Measurements from ENCODE around the gene CAMK2N2. TPM values are rescaled to one million over a fixed set of nuclear protein-coding genes. Genes with fewer than 3 reads are reported as not detected.
A peak's percentile ranks its signal among the peaks of the same experiment; 100 is the strongest.
"Not testable (repeated sequence)": the region's sequence is repeated elsewhere in the genome, so short reads cannot be mapped to it uniquely, and the experiment has no call there.

The CAMK2N2 gene
- total RNA-seq, 1 donor from 2014 or later: 4.5 TPM

DNA sequence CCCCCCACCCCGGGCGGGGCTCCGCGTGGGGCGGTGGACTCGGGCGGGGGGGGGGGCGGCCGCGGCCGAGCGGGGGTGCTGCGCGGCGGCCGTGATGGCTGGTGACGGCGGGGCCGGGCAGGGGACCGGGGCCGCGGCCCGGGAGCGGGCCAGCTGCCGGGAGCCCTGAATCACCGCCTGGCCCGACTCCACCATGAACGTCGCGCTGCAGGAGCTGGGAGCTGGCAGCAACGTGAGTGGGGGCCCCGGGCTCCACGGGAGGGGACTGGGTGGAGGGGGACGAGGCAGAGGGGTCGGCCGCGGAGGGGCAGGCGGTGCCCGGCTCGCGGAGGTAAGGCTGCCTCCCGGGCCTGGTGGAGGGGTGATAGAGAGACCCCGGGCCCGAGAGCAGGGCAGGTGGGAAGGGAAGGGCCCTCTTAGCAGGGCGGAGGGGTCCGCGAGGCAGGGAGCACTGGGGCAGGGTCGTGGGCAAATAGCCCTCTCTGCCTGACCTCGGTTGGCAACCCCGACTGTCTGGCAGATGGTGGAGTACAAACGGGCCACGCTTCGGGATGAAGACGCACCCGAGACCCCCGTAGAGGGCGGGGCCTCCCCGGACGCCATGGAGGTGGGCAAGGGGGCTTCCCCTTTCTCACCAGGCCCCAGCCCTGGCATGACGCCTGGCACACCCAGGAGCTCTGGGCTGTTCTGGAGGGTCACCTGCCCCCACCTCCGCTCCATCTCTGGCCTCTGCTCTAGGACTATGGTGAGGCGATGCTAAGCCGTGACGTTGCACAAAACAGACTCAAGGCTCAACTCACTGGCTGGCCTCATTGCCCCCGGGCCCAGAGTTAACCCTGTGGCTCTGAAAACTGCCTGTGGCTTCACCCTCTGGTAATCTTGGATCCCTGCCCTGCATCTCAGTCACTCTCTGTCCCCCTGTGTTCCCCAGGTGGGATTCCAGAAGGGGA, 14.9 kb upstream of the CAMK2N2 start, which contains the start of gene ECE2:
Gene ECE2, plus strand, starts transcription at position 62 of the 950 bp plus-strand sequence. Its CDS starts 132 bp downstream, at position 194.
- peak in 1 of 2 donors; percentile 64 for DNase-seq (ENCODE audit: low spot score in 2 of 2)
- no peak for FAIRE-seq

- no peak for FAIRE-seq
- no peak for DNase-seq (ENCODE audit: low spot score in 2 of 2)
Measured at GRCh38 chr3:184275381-184275701, 14.0 kb upstream of the CAMK2N2 start.

- no peak for DNase-seq (ENCODE audit: low spot score in 2 of 2)
- FAIRE-seq: no peak
Measured at GRCh38 chr3:184272269-184272668, 10.9 kb upstream of the CAMK2N2 start.

GRCh38 chr3:184267249-184267648, 5.9 kb upstream of the CAMK2N2 start:
- not testable (repeated sequence) for FAIRE-seq; DNase-seq (ENCODE audit: low spot score in 2 of 2)

DNA sequence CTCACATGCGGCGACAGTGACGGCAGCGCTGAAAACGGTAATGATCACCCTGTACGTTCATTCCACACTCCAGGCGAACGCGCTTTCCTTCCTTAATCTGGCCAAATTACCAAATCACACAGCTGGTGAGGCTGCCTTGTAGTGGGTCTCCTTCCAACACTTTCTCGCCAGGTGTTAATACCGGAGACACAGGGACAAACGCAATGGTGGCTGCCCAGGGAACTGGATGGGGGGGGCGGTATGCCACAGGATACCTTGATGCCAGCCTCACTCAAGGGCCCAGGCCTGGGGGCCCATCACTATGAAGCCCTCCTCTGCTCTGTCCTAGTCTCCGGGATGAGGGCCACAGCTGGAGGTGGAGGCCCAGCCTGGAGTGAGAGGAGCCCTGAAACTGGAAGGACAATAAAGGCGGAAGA, 1.4 kb upstream of the CAMK2N2 start:
- no peak for DNase-seq (ENCODE audit: low spot score in 2 of 2)
- FAIRE-seq: no peak

- FAIRE-seq (no peak), DNase-seq (ENCODE audit: low spot score in 2 of 2) (peak in 1 of 2 donors; percentile 55)
Measured at GRCh38 chr3:184261854-184262763, 756 bp upstream of the CAMK2N2 start.

GRCh38 chr3:184260724-184261269, 556 bp downstream of the CAMK2N2 start:
- FAIRE-seq: no peak

GRCh38 chr3:184259878-184260723, 1.3 kb downstream of the CAMK2N2 start:
- peak; percentile 85 to 90 for DNase-seq (ENCODE audit: low spot score in 2 of 2)

More at GRCh38 chr3:184260724-184261269, 556 bp downstream of the CAMK2N2 start:
- DNase-seq (ENCODE audit: low spot score in 2 of 2): no peak

DNA sequence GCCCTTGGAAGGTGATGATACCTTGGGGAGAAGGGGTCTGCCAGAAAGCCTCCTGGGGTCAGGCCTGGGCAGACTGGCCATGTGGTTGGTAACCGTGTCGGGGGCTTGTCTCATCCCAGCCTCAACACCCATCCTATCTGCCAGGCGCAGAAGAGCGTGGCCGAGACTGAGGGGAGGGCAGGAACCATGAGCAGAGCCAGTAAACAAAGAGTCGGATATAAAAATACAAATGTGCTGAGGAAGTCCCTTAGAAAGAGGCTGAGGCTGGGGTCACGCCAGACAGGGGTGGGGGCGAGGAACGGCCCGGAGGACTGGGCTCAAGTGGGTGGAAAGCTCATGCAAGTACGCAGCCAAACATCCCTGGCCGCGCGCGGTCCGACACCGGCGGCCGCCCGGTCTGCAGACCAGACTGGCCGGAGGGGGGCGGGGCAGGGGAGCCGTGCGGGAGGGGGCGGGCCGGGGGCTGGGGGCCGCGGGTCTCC, 1.9 kb downstream of the CAMK2N2 start:
- FAIRE-seq: no peak
- no peak for DNase-seq (ENCODE audit: low spot score in 2 of 2)

More at GRCh38 chr3:184259878-184260723, 1.3 kb downstream of the CAMK2N2 start:
- no peak for FAIRE-seq

- FAIRE-seq: no peak
- DNase-seq (ENCODE audit: low spot score in 2 of 2): peak in 1 of 2 donors; percentile 22
Measured at GRCh38 chr3:184258926-184259325, 2.4 kb downstream of the CAMK2N2 start.

GRCh38 chr3:184257083-184257915, 4.1 kb downstream of the CAMK2N2 start:
- FAIRE-seq (no peak), DNase-seq (ENCODE audit: low spot score in 2 of 2) (no peak)

DNA sequence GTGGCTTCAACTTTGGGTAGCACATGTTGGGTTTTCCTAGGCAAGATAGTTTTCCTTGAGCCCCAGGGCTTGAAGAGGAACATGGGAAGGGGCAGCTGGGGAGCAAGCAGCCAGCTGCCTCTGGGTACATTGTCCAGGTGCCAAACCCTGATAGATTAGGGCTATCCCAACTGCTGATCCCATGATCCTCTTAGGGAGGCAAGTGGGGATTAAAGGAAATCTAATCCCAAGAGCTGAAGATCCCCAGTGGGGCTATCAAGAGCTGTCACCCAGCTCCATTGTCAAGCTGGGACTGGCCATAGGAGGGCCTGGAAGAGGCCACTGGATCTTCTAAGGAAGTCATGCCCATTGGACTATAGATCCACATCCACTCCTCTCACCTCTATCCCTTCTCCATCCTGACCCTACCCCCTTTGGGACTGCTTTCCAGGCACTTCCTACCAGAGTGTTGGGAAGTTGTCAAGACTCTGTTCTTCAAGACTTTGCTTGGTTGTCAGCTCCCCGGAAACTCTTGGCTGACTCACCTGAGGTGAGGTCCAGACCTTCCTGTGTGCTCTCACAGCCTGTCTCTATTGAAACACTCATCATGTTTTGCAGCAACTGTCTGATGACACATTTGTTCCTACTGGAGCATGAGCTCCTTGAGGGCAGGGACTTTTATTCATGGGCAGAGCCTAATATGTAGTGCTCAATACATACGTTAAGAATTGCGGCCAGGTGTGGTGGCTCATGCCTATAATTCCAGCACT, 5.9 kb downstream of the CAMK2N2 start:
- FAIRE-seq: no peak

GRCh38 chr3:184250167-184250828, 11.1 kb downstream of the CAMK2N2 start:
- DNase-seq (ENCODE audit: low spot score in 2 of 2) (peak in 1 of 2 donors; percentile 74), FAIRE-seq (no peak)

More for the DNA sequence above, 5.9 kb downstream of the CAMK2N2 start:
- no peak for DNase-seq (ENCODE audit: low spot score in 2 of 2)

DNA sequence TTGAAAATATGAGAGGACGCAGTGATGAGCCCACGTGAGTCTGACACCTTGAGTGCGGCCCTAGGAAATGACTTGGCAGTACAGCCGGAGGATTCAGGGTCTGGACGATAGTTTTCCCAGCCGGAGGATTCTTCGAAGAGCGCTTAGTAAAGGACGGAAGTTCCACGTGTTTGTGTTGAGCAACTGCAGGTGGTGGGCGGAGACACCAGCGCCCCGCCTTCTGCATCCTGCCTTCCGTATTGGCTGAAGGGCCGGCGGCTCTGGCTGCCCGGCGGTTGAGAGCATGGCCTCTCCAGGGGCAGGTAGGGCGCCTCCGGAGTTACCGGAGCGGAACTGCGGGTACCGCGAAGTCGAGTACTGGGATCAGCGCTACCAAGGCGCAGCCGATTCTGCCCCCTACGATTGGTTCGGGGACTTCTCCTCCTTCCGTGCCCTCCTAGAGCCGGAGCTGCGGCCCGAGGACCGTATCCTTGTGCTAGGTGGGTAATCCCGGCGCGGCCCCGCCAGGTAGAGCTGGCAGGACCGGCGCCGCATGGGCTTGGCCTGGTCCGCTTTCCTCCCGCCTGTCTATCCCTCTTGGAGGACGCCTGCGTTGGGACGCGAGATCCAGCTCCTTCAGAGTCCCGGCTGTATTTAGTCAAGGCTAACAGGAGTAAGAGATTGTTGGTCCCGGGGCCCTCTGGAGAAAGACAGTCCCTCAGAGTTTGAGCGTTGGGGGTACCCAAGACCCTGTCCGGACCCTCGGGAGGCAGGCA, 11.8 kb downstream of the CAMK2N2 start, which contains the start of gene EEF1AKMT4:
Gene EEF1AKMT4, plus strand, starts transcription at position 261 of the 755 bp plus-strand sequence. Its CDS starts 23 bp downstream, at position 284.
- DNase-seq (ENCODE audit: low spot score in 2 of 2): peak; percentile 94 to 97
- FAIRE-seq: no peak

DNA sequence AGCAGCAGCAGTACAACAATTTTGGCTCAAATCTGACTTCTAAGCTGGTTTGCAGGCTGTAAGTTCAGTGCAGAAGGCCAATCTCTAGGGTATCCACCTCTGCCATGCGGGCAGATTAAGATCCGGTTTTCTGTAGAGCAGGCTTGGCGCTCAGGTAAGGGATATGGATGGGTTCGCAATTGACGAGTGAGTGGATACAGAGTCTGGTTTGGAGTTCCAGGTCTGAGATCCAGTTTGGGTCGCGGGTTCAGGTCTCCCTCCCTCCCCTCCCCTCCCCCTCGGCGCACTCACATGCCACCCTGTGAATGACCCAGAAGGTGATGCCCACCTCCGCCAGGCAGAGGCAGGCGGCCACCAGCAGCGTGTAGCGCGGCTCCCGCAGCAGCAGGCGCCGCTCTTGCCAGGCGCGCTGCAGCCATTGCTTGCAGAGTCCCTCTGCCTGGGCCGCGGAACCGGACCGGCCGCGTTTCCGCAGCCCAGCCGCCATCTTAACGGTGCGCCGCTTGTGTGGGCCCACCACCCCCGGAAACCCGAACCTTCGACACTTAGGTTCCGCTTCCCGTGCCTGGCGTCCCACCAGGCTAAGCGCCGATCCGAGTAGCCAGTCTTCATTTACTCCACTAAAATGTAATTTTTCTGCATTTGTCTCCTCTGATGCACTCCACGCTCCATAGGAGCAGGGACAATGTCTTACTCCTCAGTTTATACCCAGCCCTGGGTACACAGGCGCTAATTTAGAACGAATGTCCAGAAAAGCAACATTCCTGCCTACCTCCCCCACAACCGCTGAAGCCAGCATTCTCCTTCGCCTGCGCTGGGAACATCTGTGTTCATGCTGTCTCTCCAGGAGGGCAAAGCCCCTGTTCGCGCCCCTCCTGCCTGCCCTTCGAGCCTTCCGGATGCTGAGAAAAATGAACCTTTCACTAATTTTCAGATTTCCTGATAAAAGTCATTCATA, 12.6 kb downstream of the CAMK2N2 start, which contains the start of gene ALG3:
Gene ALG3, minus strand, starts transcription at position 509 of the 958 bp plus-strand sequence. Its CDS starts 22 bp downstream, at position 487.
- no peak for FAIRE-seq
- DNase-seq (ENCODE audit: low spot score in 2 of 2): peak; percentile 88 to 90

Measured in frontal cortex (tissue), 4 donors.